Posterior vena cava (tissue), 2 donors: ENCODE measurements around the gene CRLF3. TPM values are rescaled to one million over a fixed set of nuclear protein-coding genes. Genes with fewer than 3 reads are reported as not detected.
"Not testable (repeated sequence)": the region's sequence is repeated elsewhere in the genome, so short reads cannot be mapped to it uniquely, and the experiment has no call there.

ENCODE experiments used
- DNase-seq: peaks from one replicate; pipeline ENCODE4 v3.0.0-alpha.2; 2020; ENCODE audit warnings: low spot score
- intact Hi-C, 2 donors: fragments of 100-400 bp; cut with DNase I; formaldehyde crosslinking; loops; one replicate each; pipeline versions ENCODE4 v1.14.1 to v1.14.2; 2022 to 2023
- long read RNA-seq, 2 donors: library from polyadenylated mRNA; unstranded; transcript quantifications; one replicate each; pipeline ENCODE4 v2.0.0, GENCODE V29; 2020 to 2021
- total RNA-seq, 2 donors: library from RNA; stranded (reverse); fragmentation: NEBNext Ultra II Directional; extraction: Animal tissue kit (Norgen Biotek cat#: 25700); gene quantifications; one replicate each; pipeline ENCODE4 v1.2.1, GENCODE V29; 2021
- donor health status: DM: yes; HTN: yes; CAD: no.
- donor health status: DM: yes; HTN: yes; CAD: no.

CRLF3 gene
- total RNA-seq = 10 to 100 TPM in 1 of 2 donors, 1 to 10 TPM in 1; 8.1 to 10.1 TPM
- long read RNA-seq, donor 1, transcript CRLF3-201 (8 exons, 2,957 nt) = major isoform, 6 of 26 reads
- long read RNA-seq, donor 1, partial matches to known transcripts = 5 of 26 reads
- long read RNA-seq, donor 1, other reads (novel, unspliced or antisense) = 15 of 26 reads
- long read RNA-seq, donor 2, transcript CRLF3-201 (8 exons, 2,957 nt) = major isoform, 7 of 23 reads
- long read RNA-seq, donor 2, partial matches to known transcripts = 2 of 23 reads
- long read RNA-seq, donor 2, other reads (novel, unspliced or antisense) = 14 of 23 reads

- DNase-seq = peak; percentile 97
- intact Hi-C loops = no loop called here
Measured at GRCh38 chr17:30824356-30825145, at the start of gene CRLF3. Gene CRLF3 (minus strand): TSS chr17:30824692. CDS start chr17:30824651, 41 bp downstream.

GRCh38 chr17:30869005-30869404 lies 44.5 kb upstream of the CRLF3 start:
- DNase-seq = no peak
- intact Hi-C loops = no loop called here

GRCh38 chr17:30864636-30865035 lies 40.1 kb upstream of the CRLF3 start:
- DNase-seq = no peak
- intact Hi-C loops = no loop called here

- intact Hi-C loops = no loop called here
- no peak for DNase-seq
Measured at GRCh38 chr17:30858556-30859250, 34.2 kb upstream of the CRLF3 start.

GRCh38 chr17:30854146-30854545 lies 29.7 kb upstream of the CRLF3 start:
- DNase-seq = no peak
- intact Hi-C loops = no loop called here

GRCh38 chr17:30848021-30848420 lies 23.5 kb upstream of the CRLF3 start:
- no peak for DNase-seq
- intact Hi-C loops = no loop called here

- intact Hi-C loops = no loop called here
Measured at GRCh38 chr17:30840771-30841170, 16.3 kb upstream of the CRLF3 start.

GRCh38 chr17:30838202-30838807 lies 13.8 kb upstream of the CRLF3 start:
- no peak for DNase-seq
- intact Hi-C loops = no loop called here

More at GRCh38 chr17:30840771-30841170, 16.3 kb upstream of the CRLF3 start:
- no peak for DNase-seq

GRCh38 chr17:30832438-30833124 lies 8.1 kb upstream of the CRLF3 start:
- DNase-seq = no peak
- intact Hi-C loops = no loop called here

GRCh38 chr17:30831663-30832437 lies 7.4 kb upstream of the CRLF3 start, which contains the start of gene ATAD5:
Gene ATAD5 (plus strand): TSS chr17:30831966. CDS start chr17:30832348, 382 bp downstream.
- peak; percentile 97 for DNase-seq
- intact Hi-C loops = no loop called here

- intact Hi-C loops = no loop called here
- DNase-seq = no peak
Measured at GRCh38 chr17:30831257-30831656, 6.8 kb upstream of the CRLF3 start.

- intact Hi-C loops = no loop called here
Measured at GRCh38 chr17:30829022-30829421, 4.5 kb upstream of the CRLF3 start.

GRCh38 chr17:30827082-30827481 lies 2.6 kb upstream of the CRLF3 start:
- no peak for DNase-seq
- intact Hi-C loops = no loop called here

More at GRCh38 chr17:30829022-30829421, 4.5 kb upstream of the CRLF3 start:
- no peak for DNase-seq

- DNase-seq = no peak
- intact Hi-C loops = no loop called here
Measured at GRCh38 chr17:30824002-30824355, 513 bp downstream of the CRLF3 start.

- intact Hi-C loops = no loop called here
Measured at GRCh38 chr17:30823421-30823820, 1.1 kb downstream of the CRLF3 start.

GRCh38 chr17:30822919-30823318 lies 1.6 kb downstream of the CRLF3 start:
- DNase-seq, intact Hi-C loops: not testable (repeated sequence)

More at GRCh38 chr17:30823421-30823820, 1.1 kb downstream of the CRLF3 start:
- DNase-seq = no peak

GRCh38 chr17:30821871-30822723 lies 2.4 kb downstream of the CRLF3 start:
- intact Hi-C loops = no loop called here
- no peak for DNase-seq
